Measurements from ENCODE around the gene SMYD2. TPM values are rescaled to one million over a fixed set of nuclear protein-coding genes. Genes with fewer than 3 reads are reported as not detected.

Gene SMYD2
- total and polyA plus RNA-seq, 2 donors (not counting 3 experiments of a cell fraction or from before 2014, with no cell fraction given) = 8.0 to 20.9 TPM

DNA sequence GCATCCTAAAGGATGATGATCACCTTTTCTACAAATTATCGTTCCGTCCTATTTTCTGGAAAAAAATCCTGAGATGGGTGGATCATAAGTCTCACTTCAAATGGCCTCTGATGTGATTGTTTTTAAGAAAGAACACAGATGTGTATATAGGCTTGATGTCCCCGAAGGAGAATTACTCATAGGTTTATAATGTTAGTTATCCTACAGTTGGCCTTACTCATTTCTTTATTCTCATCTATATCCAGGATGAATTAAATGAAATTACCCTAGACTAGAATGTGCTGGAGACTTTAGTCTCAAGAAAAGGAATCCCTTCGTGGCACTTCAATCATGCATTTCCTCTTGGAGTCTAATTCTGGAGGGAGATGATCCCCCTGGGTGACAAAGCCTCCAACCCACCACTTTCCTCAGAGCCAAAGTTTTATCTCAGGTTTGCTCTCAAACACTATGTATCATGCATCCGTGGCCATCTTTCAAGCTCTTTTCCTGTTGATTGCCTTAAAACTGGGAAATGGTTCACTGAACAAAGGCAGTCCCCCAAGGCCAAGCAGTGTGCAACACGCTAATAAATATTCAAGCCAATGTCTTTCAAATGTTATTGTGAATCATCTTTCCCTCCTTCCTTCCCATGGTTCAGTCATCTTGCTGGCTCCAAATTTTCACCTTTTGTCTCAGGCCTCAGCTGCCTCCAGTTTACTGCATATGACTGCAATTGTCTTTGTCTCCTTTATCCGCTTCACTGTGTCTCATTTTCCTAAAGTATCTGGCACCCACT, 32.5 kb upstream of the SMYD2 start:
- CTCF ChIA-PET = interaction anchor here (1.0 to 2.0 kb wide), 5 partner anchors 13 to 84 kb away, joined by 4 to 9 read pairs (median 7); no protein-coding TSS in a partner anchor
- POLR2A ChIA-PET = no interaction called here

More for the DNA sequence above, 32.5 kb upstream of the SMYD2 start:
- FAIRE-seq = peak; percentile 31
- H3K27me3 ChIP-seq (ENCODE audit: control insufficient read depth in 2 of 2, insufficient read depth in 2 of 2, low read length in 2 of 2) = peaks cover 0 to 2% of the 10 kb centered on the region in 2 experiments
- H3K36me3 ChIP-seq (ENCODE audit: control insufficient read depth in 2 of 2, extremely low read depth in 1 of 2, insufficient read depth in 2 of 2, low read length in 2 of 2) = no peaks in the 10 kb centered on the region
- no peaks in the 10 kb centered on the region for H4K20me1 ChIP-seq (replicated peaks; ENCODE audit: control insufficient read depth, extremely low read depth, insufficient read depth, low read length)
- no peaks in the 10 kb centered on the region for H3K9me1 ChIP-seq (replicated peaks; ENCODE audit: control insufficient read depth, extremely low read depth, insufficient read depth, low read length)
- no peak overlapping the region for H3K4me3 ChIP-seq (replicated peaks in 1 of 3; ENCODE audit: insufficient read depth in 1 of 3, low read depth in 1 of 3, low read length in 3 of 3)
- intact Hi-C loops (cut with micrococcal nuclease) (no loop called here), dilution Hi-C loops (cut with MboI; ENCODE audit: extremely low pct_ligation_motif_present, low sequenced_read_pairs) (no loop called here)
- H3K27ac ChIP-seq (ENCODE audit: insufficient read depth, low read depth, low read length) = no peak overlapping the region
- no peak overlapping the region for H3K9ac ChIP-seq (replicated peaks; ENCODE audit: extremely low read depth, insufficient read depth, low read length)
- no peaks in the 10 kb centered on the region for H3K9me3 ChIP-seq (replicated peaks; ENCODE audit: control insufficient read depth, insufficient read depth, low read length)
- TF ChIP-seq, protein P1, sequence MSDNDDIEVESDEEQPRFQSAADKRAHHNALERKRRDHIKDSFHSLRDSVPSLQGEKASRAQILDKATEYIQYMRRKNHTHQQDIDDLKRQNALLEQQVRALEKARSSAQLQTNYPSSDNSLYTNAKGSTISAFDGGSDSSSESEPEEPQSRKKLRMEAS (IDR thresholded peaks at IDR 0.05; ENCODE audit: insufficient read depth, insufficient read length) = no peak
- TF ChIP-seq POLR2AphosphoS5 (IDR thresholded peaks at IDR 0.05; ENCODE audit: insufficient read depth, low read depth, low read length) = no peak
- TF ChIP-seq FOS (IDR thresholded peaks at IDR 0.05; ENCODE audit: borderline replicate concordance, insufficient read depth, low read length) = peak; percentile 56
- TF ChIP-seq, protein P2, sequence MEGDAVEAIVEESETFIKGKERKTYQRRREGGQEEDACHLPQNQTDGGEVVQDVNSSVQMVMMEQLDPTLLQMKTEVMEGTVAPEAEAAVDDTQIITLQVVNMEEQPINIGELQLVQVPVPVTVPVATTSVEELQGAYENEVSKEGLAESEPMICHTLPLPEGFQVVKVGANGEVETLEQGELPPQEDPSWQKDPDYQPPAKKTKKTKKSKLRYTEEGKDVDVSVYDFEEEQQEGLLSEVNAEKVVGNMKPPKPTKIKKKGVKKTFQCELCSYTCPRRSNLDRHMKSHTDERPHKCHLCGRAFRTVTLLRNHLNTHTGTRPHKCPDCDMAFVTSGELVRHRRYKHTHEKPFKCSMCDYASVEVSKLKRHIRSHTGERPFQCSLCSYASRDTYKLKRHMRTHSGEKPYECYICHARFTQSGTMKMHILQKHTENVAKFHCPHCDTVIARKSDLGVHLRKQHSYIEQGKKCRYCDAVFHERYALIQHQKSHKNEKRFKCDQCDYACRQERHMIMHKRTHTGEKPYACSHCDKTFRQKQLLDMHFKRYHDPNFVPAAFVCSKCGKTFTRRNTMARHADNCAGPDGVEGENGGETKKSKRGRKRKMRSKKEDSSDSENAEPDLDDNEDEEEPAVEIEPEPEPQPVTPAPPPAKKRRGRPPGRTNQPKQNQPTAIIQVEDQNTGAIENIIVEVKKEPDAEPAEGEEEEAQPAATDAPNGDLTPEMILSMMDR (IDR thresholded peaks at IDR 0.05; ENCODE audit: extremely low read depth in 1 of 2, insufficient read depth in 1 of 2, low read depth in 1 of 2, low read length in 2 of 2) = no peak
- TF ChIP-seq MYC (IDR thresholded peaks at IDR 0.05; ENCODE audit: low read depth, low read length) = no peak
- peak; percentile 12 for TF ChIP-seq GATA2 (IDR thresholded peaks at IDR 0.05; ENCODE audit: insufficient read depth, insufficient read length, low read depth, low read length)
- peak; percentile 39 for TF ChIP-seq JUN (IDR thresholded peaks at IDR 0.05; ENCODE audit: borderline replicate concordance, insufficient read depth, insufficient read length, low read depth)
- no peak for TF ChIP-seq EZH2 (IDR thresholded peaks at IDR 0.05; ENCODE audit: borderline replicate concordance, low read depth, low read length, severe bottlenecking)
- no peak for TF ChIP-seq POLR2A (IDR thresholded peaks at IDR 0.05; ENCODE audit: low read depth, low read length)
- peaks cover 3% of the 10 kb centered on the region for H3K4me1 ChIP-seq (ENCODE audit: control insufficient read depth, extremely low read depth, insufficient read depth, low read length)
- H2AFZ ChIP-seq (ENCODE audit: low read depth, low read length) = peak overlapping the region; percentile 41
- peak; percentile 49 for DNase-seq (ENCODE audit: low read depth, low spot score)
- no peak overlapping the region for H3K4me2 ChIP-seq (ENCODE audit: insufficient read depth, low read length)
- BruUV-seq (replicated peaks) = no TSS peak
- H3K79me2 ChIP-seq (ENCODE audit: control insufficient read depth, insufficient read depth, low read length) = no peaks in the 10 kb centered on the region
